ENCODE data around the gene PDIA3.
"Not testable (repeated sequence)": the region's sequence is repeated elsewhere in the genome, so short reads cannot be mapped to it uniquely, and the experiment has no call there.

GRCh38 chr15:43746245-43746902, at the start of gene PDIA3:
- not testable (repeated sequence) for TF ChIP-seq CTCF (IDR thresholded peaks at IDR 0.05; ENCODE audit: borderline replicate concordance, extremely low read depth, low read length, poor library complexity, severe bottlenecking); EZH2 (IDR thresholded peaks at IDR 0.05; ENCODE audit: borderline replicate concordance, low read depth, low read length, severe bottlenecking)

All from DND-41 (cell line).